SHP77 treated with DMSO at 0.1 percent for 48 hours (cell line): Measurements from ENCODE around the gene FBH1.

ENCODE experiments used
- DNase-seq: peaks from one replicate; lab custom pipeline; 2025; lab: John Stamatoyannopoulos, UW

Gene FBH1

GRCh38 chr10:5981529-5981928 is 91.5 kb downstream of the FBH1 start:
- DNase-seq: no peak

- no peak for DNase-seq
These were observed 93.7 kb downstream of the FBH1 start for GRCh38 chr10:5983774-5984173.

GRCh38 chr10:5985029-5985428 is 95.0 kb downstream of the FBH1 start:
- DNase-seq: no peak
